ENCODE results near the gene SEMA3D. TPM values are rescaled to one million over a fixed set of nuclear protein-coding genes. Genes with fewer than 3 reads are reported as not detected.
A peak's percentile ranks its signal among the peaks of the same experiment; 100 is the strongest.

Gene SEMA3D
- polyA plus RNA-seq, 1 donor = 14.4 TPM

GRCh38 chr7:84975586-84976185, 211.2 kb downstream of the SEMA3D start:
- Histone ChIP-seq H3K9me3 (ENCODE audit: control insufficient read depth, low read depth, low read length) (no peaks in the 10 kb centered on the region), H3K27ac (ENCODE audit: low read length) (no peak overlapping the region), H3K36me3 (ENCODE audit: control insufficient read depth, insufficient read depth, low read length) (no peaks in the 10 kb centered on the region), H3K4me1 (ENCODE audit: control insufficient read depth, insufficient read depth, low read length) (no peaks in the 10 kb centered on the region), H3K27me3 (ENCODE audit: control insufficient read depth, insufficient read depth, low read length) (no peaks in the 10 kb centered on the region), H3K4me3 (ENCODE audit: low read length) (no peak overlapping the region)
- DNase-seq = no peak
- WGBS (ENCODE audit: insufficient coverage, low lambda C conversion rate) = no CpG with 5 or more reads among the region's 1 CpG

- Histone ChIP-seq H3K4me3 (ENCODE audit: low read length) (no peak overlapping the region), H3K9me3 (ENCODE audit: control insufficient read depth, low read depth, low read length) (no peaks in the 10 kb centered on the region), H3K27me3 (ENCODE audit: control insufficient read depth, insufficient read depth, low read length) (no peaks in the 10 kb centered on the region), H3K27ac (ENCODE audit: low read length) (no peak overlapping the region), H3K36me3 (ENCODE audit: control insufficient read depth, insufficient read depth, low read length) (no peaks in the 10 kb centered on the region), H3K4me1 (ENCODE audit: control insufficient read depth, insufficient read depth, low read length) (no peaks in the 10 kb centered on the region)
- no CpG with 5 or more reads among the region's 1 CpG for WGBS (ENCODE audit: insufficient coverage, low lambda C conversion rate)
- DNase-seq = no peak
These were observed 215.5 kb downstream of the SEMA3D start for GRCh38 chr7:84971360-84971759.

- no peak for DNase-seq
- Histone ChIP-seq H3K27ac (ENCODE audit: low read length) (no peak overlapping the region), H3K27me3 (ENCODE audit: control insufficient read depth, insufficient read depth, low read length) (no peaks in the 10 kb centered on the region), H3K4me1 (ENCODE audit: control insufficient read depth, insufficient read depth, low read length) (no peaks in the 10 kb centered on the region), H3K4me3 (ENCODE audit: low read length) (no peak overlapping the region), H3K36me3 (ENCODE audit: control insufficient read depth, insufficient read depth, low read length) (no peaks in the 10 kb centered on the region), H3K9me3 (ENCODE audit: control insufficient read depth, low read depth, low read length) (no peaks in the 10 kb centered on the region)
These were observed 216.2 kb downstream of the SEMA3D start for GRCh38 chr7:84970670-84971069.

- Histone ChIP-seq H3K27me3 (ENCODE audit: control insufficient read depth, insufficient read depth, low read length) (no peaks in the 10 kb centered on the region), H3K4me3 (ENCODE audit: low read length) (no peak overlapping the region), H3K4me1 (ENCODE audit: control insufficient read depth, insufficient read depth, low read length) (no peaks in the 10 kb centered on the region), H3K36me3 (ENCODE audit: control insufficient read depth, insufficient read depth, low read length) (no peaks in the 10 kb centered on the region), H3K9me3 (ENCODE audit: control insufficient read depth, low read depth, low read length) (no peaks in the 10 kb centered on the region), H3K27ac (ENCODE audit: low read length) (no peak overlapping the region)
- DNase-seq = peak in 1 of 2 donors; percentile 3
- 24% methylated on average over 2 of the region's 5 CpGs for WGBS (ENCODE audit: insufficient coverage, low lambda C conversion rate)
These were observed 233.6 kb downstream of the SEMA3D start for GRCh38 chr7:84953234-84953633.

- no peaks in the 10 kb centered on the region for H3K4me1 ChIP-seq (ENCODE audit: control insufficient read depth, insufficient read depth, low read length)
- H3K9me3 ChIP-seq (ENCODE audit: control insufficient read depth, low read depth, low read length) = no peaks in the 10 kb centered on the region
- no peak overlapping the region for H3K27ac ChIP-seq (ENCODE audit: low read length)
- no peaks in the 10 kb centered on the region for H3K27me3 ChIP-seq (ENCODE audit: control insufficient read depth, insufficient read depth, low read length)
- no peak for DNase-seq
- no peaks in the 10 kb centered on the region for H3K36me3 ChIP-seq (ENCODE audit: control insufficient read depth, insufficient read depth, low read length)
- no peak overlapping the region for H3K4me3 ChIP-seq (ENCODE audit: low read length)
These were observed 236.0 kb downstream of the SEMA3D start for GRCh38 chr7:84950836-84951235.

- 86% methylated on average over 1 of the region's 2 CpGs for whole genome bisulfite sequencing (ENCODE audit: insufficient coverage, low lambda C conversion rate)
- no peak for DNase-seq
- Histone ChIP-seq H3K36me3 (ENCODE audit: control insufficient read depth, insufficient read depth, low read length) (no peaks in the 10 kb centered on the region), H3K4me3 (ENCODE audit: low read length) (no peak overlapping the region), H3K9me3 (ENCODE audit: control insufficient read depth, low read depth, low read length) (no peaks in the 10 kb centered on the region), H3K4me1 (ENCODE audit: control insufficient read depth, insufficient read depth, low read length) (no peaks in the 10 kb centered on the region), H3K27me3 (ENCODE audit: control insufficient read depth, insufficient read depth, low read length) (no peaks in the 10 kb centered on the region), H3K27ac (ENCODE audit: low read length) (no peak overlapping the region)
These were observed 237.4 kb downstream of the SEMA3D start for GRCh38 chr7:84949501-84949900.

- WGBS (ENCODE audit: insufficient coverage, low lambda C conversion rate) = no CpG with 5 or more reads among the region's 1 CpG
- DNase-seq = no peak
- H3K9me3 ChIP-seq (ENCODE audit: control insufficient read depth, low read depth, low read length) = no peaks in the 10 kb centered on the region
- H3K27ac ChIP-seq (ENCODE audit: low read length) = no peak overlapping the region
- no peaks in the 10 kb centered on the region for H3K4me1 ChIP-seq (ENCODE audit: control insufficient read depth, insufficient read depth, low read length)
- H3K4me3 ChIP-seq (ENCODE audit: low read length) = no peak overlapping the region
- H3K36me3 ChIP-seq (ENCODE audit: control insufficient read depth, insufficient read depth, low read length) = no peaks in the 10 kb centered on the region
- H3K27me3 ChIP-seq (ENCODE audit: control insufficient read depth, insufficient read depth, low read length) = no peaks in the 10 kb centered on the region
These were observed 237.8 kb downstream of the SEMA3D start for GRCh38 chr7:84949067-84949466.

GRCh38 chr7:84948634-84949033, 238.2 kb downstream of the SEMA3D start:
- Histone ChIP-seq H3K36me3 (ENCODE audit: control insufficient read depth, insufficient read depth, low read length) (no peaks in the 10 kb centered on the region), H3K9me3 (ENCODE audit: control insufficient read depth, low read depth, low read length) (no peaks in the 10 kb centered on the region), H3K27ac (ENCODE audit: low read length) (no peak overlapping the region), H3K4me1 (ENCODE audit: control insufficient read depth, insufficient read depth, low read length) (no peaks in the 10 kb centered on the region), H3K4me3 (ENCODE audit: low read length) (no peak overlapping the region), H3K27me3 (ENCODE audit: control insufficient read depth, insufficient read depth, low read length) (no peaks in the 10 kb centered on the region)
- WGBS (ENCODE audit: insufficient coverage, low lambda C conversion rate) = 50% methylated on average over 1 of the region's 2 CpGs
- DNase-seq = no peak

- no peaks in the 10 kb centered on the region for H3K9me3 ChIP-seq (ENCODE audit: control insufficient read depth, low read depth, low read length)
- no peak for DNase-seq
- WGBS (ENCODE audit: insufficient coverage, low lambda C conversion rate) = 90% methylated on average over 1 of the region's 1 CpG
- H3K27me3 ChIP-seq (ENCODE audit: control insufficient read depth, insufficient read depth, low read length) = no peaks in the 10 kb centered on the region
- no peaks in the 10 kb centered on the region for H3K36me3 ChIP-seq (ENCODE audit: control insufficient read depth, insufficient read depth, low read length)
- no peak overlapping the region for H3K4me3 ChIP-seq (ENCODE audit: low read length)
- H3K27ac ChIP-seq (ENCODE audit: low read length) = no peak overlapping the region
- H3K4me1 ChIP-seq (ENCODE audit: control insufficient read depth, insufficient read depth, low read length) = no peaks in the 10 kb centered on the region
These were observed 240.3 kb downstream of the SEMA3D start for GRCh38 chr7:84946549-84946948.

All from large intestine (tissue), 3 donors.